Stimulated activated CD8-positive, alpha-beta memory T cell treated with anti-CD3 and anti-CD28 coated beads, Interleukin-4, amount 100 ng/mL, for 48 hours (primary cell): Measurements from ENCODE around the gene PBOV1.

Experiments
- DNase-seq: peaks from one replicate; pipeline ENCODE4 v3.0.0-alpha.2; 2020

Gene PBOV1

DNA sequence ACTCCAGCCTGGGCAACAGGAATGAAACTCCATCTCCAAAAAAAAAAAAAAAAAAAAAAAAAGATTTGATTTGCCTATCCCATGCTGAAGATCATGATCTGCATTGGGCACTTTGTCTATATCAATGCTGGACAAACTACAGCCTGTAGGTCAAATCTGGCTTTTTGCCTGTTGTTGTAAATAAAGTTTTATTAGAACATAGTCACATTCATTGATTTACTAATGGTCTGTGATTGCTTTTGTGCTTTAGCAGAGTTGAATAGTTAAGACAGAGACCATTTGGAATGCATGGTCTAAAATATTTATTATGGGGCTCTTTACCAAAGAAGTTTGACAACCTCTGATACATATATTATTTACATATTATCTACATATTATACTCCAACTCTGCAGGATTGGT lies 14.0 kb downstream of the PBOV1 start:
- no peak for DNase-seq

GRCh38 chr6:138203315-138203714 lies 15.0 kb downstream of the PBOV1 start:
- DNase-seq = no peak

- DNase-seq = no peak
Observed at GRCh38 chr6:138201836-138202235, 16.5 kb downstream of the PBOV1 start.

DNA sequence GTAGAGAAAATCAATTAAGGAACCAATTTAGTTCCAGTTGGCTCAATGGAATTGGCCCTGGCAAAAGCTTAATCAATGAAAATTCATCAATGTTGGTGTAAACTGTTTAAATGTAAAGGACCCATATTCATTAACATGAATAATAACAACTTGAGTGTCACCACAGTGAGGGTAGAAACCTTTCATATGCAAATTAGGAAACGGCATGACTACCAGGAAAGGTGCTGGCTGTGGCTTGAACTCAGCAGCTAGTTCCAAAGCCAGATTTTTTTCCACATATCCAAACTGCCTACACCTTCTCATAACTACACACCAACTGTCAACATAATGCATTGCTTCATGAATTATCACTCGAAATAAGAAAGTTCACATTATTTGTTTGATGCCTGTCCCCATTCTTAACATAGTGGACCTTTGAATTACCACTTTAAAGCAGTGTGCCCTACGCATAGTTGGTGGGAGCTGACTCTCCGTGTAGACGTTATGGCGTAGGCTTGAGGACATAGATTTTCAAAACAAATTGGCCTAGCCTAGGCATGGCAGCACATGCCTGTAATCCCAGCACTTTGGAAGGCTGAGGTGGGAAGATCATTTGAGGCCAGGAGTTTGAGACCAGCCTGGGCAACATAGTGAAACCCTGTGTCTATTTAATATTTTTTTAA lies 19.7 kb downstream of the PBOV1 start:
- DNase-seq = no peak

DNA sequence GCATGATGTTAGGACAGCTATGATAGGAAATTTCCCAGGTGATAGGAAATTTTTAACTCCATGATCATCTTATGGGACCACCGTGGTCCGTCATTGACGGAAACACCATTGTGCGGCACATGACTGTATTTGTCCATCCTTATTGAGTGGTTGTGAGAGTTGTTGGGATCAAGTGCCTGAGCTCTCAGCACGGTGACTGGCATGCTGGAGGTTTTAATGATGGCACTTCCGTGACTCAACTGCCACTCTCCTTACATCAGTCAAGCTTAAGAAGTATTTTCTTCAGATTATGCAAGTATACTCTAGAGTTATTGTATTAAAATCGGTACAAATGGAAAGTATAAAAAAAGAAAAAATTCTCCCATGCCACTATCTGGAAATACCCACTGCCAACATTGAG lies 20.7 kb downstream of the PBOV1 start:
- DNase-seq = no peak

DNA sequence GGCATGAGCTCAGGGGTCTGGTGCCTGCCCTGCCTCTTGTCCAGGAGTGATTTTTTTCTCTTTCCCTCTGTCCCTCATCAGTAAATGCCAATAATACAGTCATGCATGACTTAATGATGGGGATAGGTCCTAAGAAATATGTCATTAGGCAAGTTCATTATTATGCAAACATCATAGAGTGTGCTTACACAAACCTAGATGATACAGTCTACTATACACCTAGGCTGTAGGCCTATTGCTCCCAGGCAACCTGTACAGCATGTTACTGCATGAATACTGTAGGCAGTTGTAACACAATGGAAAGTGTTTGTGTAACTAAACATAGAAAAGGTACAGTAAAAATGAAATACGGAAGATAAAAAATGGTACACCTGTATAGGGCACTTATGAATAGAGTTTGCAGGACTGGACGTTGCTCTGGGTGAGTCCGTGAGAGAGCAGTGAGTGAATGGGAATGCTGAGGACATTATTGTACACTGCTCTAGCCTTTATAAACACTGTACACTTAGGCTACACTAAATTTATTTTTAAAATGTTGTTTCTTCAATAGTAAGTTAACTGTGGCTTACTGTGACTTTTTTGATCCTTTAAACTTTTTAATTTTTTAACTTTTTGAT lies 22.1 kb downstream of the PBOV1 start:
- DNase-seq = no peak

- DNase-seq = no peak
Observed at GRCh38 chr6:138194287-138194686, 24.0 kb downstream of the PBOV1 start.

DNA sequence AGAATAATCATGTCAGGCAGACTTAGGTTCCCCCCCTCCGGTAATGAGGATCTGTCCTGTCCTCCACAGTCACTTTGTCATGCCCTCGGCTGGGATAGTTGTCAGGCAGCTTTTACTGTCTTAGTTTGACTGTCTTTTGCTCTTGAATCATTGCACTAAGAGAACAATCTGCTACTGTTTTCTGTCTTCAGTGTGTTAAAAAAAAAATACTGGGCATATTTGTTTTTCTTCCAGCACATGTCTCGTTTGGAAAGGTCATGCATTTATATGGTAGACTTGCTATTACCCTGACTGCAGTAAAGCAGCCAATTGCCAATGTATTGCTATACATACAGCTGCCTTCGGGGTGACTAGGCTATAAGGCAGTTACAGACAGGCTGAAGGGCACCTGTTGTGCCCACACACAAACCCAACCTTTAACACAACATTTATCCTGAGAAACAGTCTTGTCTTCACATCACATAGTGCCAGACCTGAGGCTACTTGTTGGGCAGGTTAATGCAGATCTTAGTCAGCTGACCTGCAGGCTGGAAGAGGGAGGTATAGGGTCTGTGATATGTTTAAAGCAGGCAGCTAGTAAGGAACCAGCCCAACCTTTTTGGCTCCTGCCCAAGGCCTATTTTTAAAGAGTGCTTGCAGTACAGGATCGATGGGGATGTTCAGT lies 29.9 kb downstream of the PBOV1 start:
- DNase-seq = no peak

GRCh38 chr6:138187156-138187555 lies 31.1 kb downstream of the PBOV1 start:
- DNase-seq = no peak

- no peak for DNase-seq
Observed at GRCh38 chr6:138184230-138184629, 34.1 kb downstream of the PBOV1 start.

GRCh38 chr6:138183790-138184134 lies 34.5 kb downstream of the PBOV1 start:
- no peak for DNase-seq

DNA sequence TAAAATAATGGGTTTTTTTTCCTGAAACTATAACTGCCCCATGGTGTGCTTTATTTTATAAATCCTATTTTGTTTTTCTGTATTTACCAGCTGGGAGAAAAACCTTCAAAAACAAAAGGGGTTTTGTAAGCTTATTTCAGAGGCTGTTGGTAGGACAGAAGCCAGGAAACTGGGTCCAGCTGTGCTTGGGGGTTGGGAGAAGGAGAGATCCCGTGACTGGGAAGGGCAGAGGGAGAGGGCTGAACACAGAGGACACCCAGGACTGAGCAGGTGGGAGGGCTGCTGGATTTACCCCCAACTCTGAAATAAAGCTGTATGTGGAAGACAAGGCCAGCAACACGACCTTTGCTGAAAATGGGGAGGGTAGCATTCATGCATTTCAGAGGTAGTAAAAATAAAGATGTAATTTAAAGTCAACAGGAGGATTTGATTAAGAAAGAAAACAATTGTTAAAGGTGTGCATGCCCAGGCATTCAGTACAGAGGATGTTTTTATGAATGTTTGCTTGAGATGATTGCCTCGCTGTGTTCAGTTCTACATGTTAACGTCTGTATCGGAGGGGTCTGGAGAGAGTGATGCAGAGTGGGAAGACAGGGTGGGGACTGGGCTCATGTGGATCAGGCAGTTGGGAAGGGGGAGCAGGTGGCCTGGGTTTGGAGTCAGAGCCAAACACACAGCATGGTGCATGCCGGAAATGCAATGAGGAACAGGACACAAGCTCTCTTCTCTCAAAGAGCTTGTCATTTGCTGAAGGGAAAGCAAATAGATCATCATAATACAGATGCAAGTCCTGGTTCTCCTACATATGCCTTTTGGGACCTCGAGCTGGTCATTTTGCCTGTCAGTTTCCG lies 35.1 kb downstream of the PBOV1 start:
- DNase-seq = no peak

GRCh38 chr6:138176652-138177232 lies 41.5 kb downstream of the PBOV1 start:
- no peak for DNase-seq

DNA sequence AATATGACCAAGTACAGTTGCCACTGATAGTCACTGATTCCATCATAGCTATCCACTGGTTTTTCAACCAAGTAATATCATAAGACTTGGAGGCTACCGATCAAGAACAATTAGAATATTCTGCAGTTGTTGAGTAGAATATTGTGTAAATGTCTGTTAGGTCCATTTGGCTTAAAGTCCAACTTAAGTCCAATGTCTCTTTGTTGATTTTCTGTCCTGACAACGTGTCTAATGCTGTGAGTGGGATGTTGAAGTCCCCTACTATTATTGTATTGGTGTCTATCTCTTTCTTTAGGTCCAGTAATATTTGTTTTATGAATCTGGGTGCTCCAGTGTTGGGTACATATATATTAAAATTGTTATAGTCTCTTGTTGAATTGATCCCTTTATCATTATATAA lies 42.7 kb downstream of the PBOV1 start:
- DNase-seq = no peak
